CD4-positive, CD25-positive, alpha-beta regulatory T cell (primary cell): Measurements from ENCODE around the gene CORO1A. TPM values are rescaled to one million over a fixed set of nuclear protein-coding genes. Genes with fewer than 3 reads are reported as not detected.
"Not testable (repeated sequence)": the region's sequence is repeated elsewhere in the genome, so short reads cannot be mapped to it uniquely, and the experiment has no call there.

Experiments used
- ATAC-seq, 2 donors: fragments of 150-1000 bp; cut with Tn5 transposase; one replicate each; pipeline ENCODE4 v1.10.0; 2021; ENCODE audit warnings: low read depth in 2 of 2, moderate number of reproducible peaks in 2 of 2, moderate library complexity in 1 of 2
- DNase-seq, 3 donors: peaks; one replicate each; pipeline versions ENCODE4 v3.0.0 to v3.0.0-alpha.2; 2012 to 2022; ENCODE audit warnings: mixed read lengths in 1 of 3
- H3K27ac ChIP-seq: one replicate; pipeline ENCODE4 v1.7.0; 2013; ENCODE audit warnings: mild to moderate bottlenecking, low read length; ENCODE audit not compliant: insufficient read depth, poor library complexity, severe bottlenecking
- H3K27me3 ChIP-seq: one replicate; pipeline ENCODE4 v1.7.0; 2013; ENCODE audit warnings: low read length; ENCODE audit not compliant: control insufficient read depth, insufficient read depth
- H3K36me3 ChIP-seq: one replicate; pipeline ENCODE4 v1.7.0; 2013; ENCODE audit warnings: mild to moderate bottlenecking, low read length, moderate library complexity; ENCODE audit not compliant: control insufficient read depth, insufficient read depth
- H3K4me1 ChIP-seq: 2 replicates; pipeline ENCODE4 v1.7.0; 2013; ENCODE audit warnings: mild to moderate bottlenecking, low read length; ENCODE audit not compliant: insufficient read depth, control insufficient read depth, poor library complexity, severe bottlenecking
- H3K4me3 ChIP-seq: one replicate; pipeline ENCODE4 v1.7.0; 2013; ENCODE audit warnings: low read depth, mild to moderate bottlenecking, low read length, moderate library complexity
- H3K9me3 ChIP-seq, 2 experiments: 1 replicate in 1 of 2; 2 replicates in 1 of 2; pipeline ENCODE4 v1.7.0; 2013; ENCODE audit warnings: low read length in 2 of 2, mild to moderate bottlenecking in 1 of 2, moderate library complexity in 1 of 2; ENCODE audit not compliant: control insufficient read depth in 2 of 2
- H3K27ac Mint-ChIP-seq, 3 donors: one replicate each; pipeline ENCODE4 v1.8.0; 2020 to 2022; ENCODE audit warnings: mild to moderate bottlenecking in 3 of 3, mixed read lengths in 3 of 3, moderate library complexity in 2 of 3
- H3K27me3 Mint-ChIP-seq: one replicate; pipeline ENCODE4 v1.8.0; 2022; ENCODE audit warnings: mild to moderate bottlenecking, mixed read lengths
- H3K36me3 Mint-ChIP-seq: one replicate; pipeline ENCODE4 v1.8.0; 2020; ENCODE audit warnings: mixed read lengths
- H3K4me1 Mint-ChIP-seq, 4 donors: one replicate each; pipeline ENCODE4 v1.8.0; 2020 to 2022; ENCODE audit warnings: mixed read lengths in 4 of 4, mild to moderate bottlenecking in 1 of 4
- H3K4me3 Mint-ChIP-seq, 4 donors: one replicate each; pipeline ENCODE4 v1.8.0; 2020 to 2022; ENCODE audit warnings: mild to moderate bottlenecking in 4 of 4, mixed read lengths in 4 of 4, moderate library complexity in 3 of 4
- H3K9me3 Mint-ChIP-seq, 7 donors: one replicate each; pipeline ENCODE4 v1.8.0; 2020 to 2022; ENCODE audit warnings: mixed read lengths in 7 of 7, mild to moderate bottlenecking in 3 of 7, moderate library complexity in 2 of 7
- polyA plus RNA-seq, 4 donors: library from polyadenylated mRNA; unstranded; fragments of 300-500 nt; fragmentation: Illumina TruSeq; gene quantifications; one replicate each; pipeline ENCODE4 v1.2.3, GENCODE V29; 2021
- total RNA-seq: library from RNA; stranded (reverse); gene quantifications from one replicate; pipeline ENCODE4 v1.2.3, GENCODE V29; 2022

The CORO1A gene
- total and polyA plus RNA-seq, 5 donors from 2014 or later, result 850 to 1,770 (median 1,409) TPM

GRCh38 chr16:30173054-30173453 is 10.3 kb upstream of the CORO1A start:
- no peaks in the 10 kb centered on the region for H3K36me3 ChIP-seq
- no peak overlapping the region for H3K4me3 Mint-ChIP-seq
- H3K4me1 Mint-ChIP-seq, result peaks cover 0 to 2% (median 0%) of the 10 kb centered on the region in 4 donors
- no peak overlapping the region for H3K4me3 ChIP-seq
- H3K9me3 Mint-ChIP-seq, result no peaks in the 10 kb centered on the region
- no peaks in the 10 kb centered on the region for H3K4me1 ChIP-seq
- no peaks in the 10 kb centered on the region for H3K27me3 Mint-ChIP-seq
- DNase-seq, result no peak
- H3K27ac ChIP-seq, result no peak overlapping the region
- ATAC-seq, result no peak
- H3K27ac Mint-ChIP-seq, result no peak overlapping the region
- H3K9me3 ChIP-seq, result no peaks in the 10 kb centered on the region
- H3K36me3 Mint-ChIP-seq, result no peaks in the 10 kb centered on the region
- no peaks in the 10 kb centered on the region for H3K27me3 ChIP-seq

- not testable (repeated sequence) for H3K27ac Mint-ChIP-seq, H3K4me3 ChIP-seq, H3K27me3 Mint-ChIP-seq, H3K9me3 ChIP-seq, H3K27me3 ChIP-seq, H3K9me3 Mint-ChIP-seq, H3K36me3 ChIP-seq, H3K4me3 Mint-ChIP-seq, H3K27ac ChIP-seq, H3K4me1 ChIP-seq, ATAC-seq, DNase-seq, H3K36me3 Mint-ChIP-seq
- peaks cover 0 to 10% (median 4%) of the 10 kb centered on the region in 4 donors for H3K4me1 Mint-ChIP-seq
Measured at GRCh38 chr16:30176876-30177275, 6.5 kb upstream of the CORO1A start.

GRCh38 chr16:30179195-30179594 is 4.2 kb upstream of the CORO1A start:
- Histone ChIP-seq H3K27me3 (no peaks in the 10 kb centered on the region), H3K4me3 (no peak overlapping the region), H3K4me1 (peaks cover 11% of the 10 kb centered on the region), H3K9me3 (no peaks in the 10 kb centered on the region), H3K27ac (no peak overlapping the region), H3K36me3 (no peaks in the 10 kb centered on the region)
- Mint-ChIP-seq H3K36me3 (peaks cover 4% of the 10 kb centered on the region), H3K27ac (no peak overlapping the region), H3K27me3 (peaks cover 5% of the 10 kb centered on the region), H3K4me3 (no peak overlapping the region), H3K9me3 (no peaks in the 10 kb centered on the region), H3K4me1 (peaks cover 3 to 17% (median 10%) of the 10 kb centered on the region in 4 donors)
- DNase-seq (no peak), ATAC-seq (no peak)

GRCh38 chr16:30179931-30180330 is 3.5 kb upstream of the CORO1A start:
- H3K9me3 Mint-ChIP-seq, result no peaks in the 10 kb centered on the region
- DNase-seq (no peak), ATAC-seq (no peak)
- no peak overlapping the region for H3K4me3 Mint-ChIP-seq
- Histone ChIP-seq H3K36me3 (no peaks in the 10 kb centered on the region), H3K9me3 (no peaks in the 10 kb centered on the region), H3K4me1 (peaks cover 16% of the 10 kb centered on the region), H3K27ac (no peak overlapping the region), H3K27me3 (no peaks in the 10 kb centered on the region), H3K4me3 (no peak overlapping the region)
- H3K27ac Mint-ChIP-seq, result peak overlapping the region in 1 of 3 donors; percentile 29
- peaks cover 7% of the 10 kb centered on the region for H3K27me3 Mint-ChIP-seq
- H3K4me1 Mint-ChIP-seq, result peaks cover 3 to 17% (median 10%) of the 10 kb centered on the region in 4 donors
- peaks cover 9% of the 10 kb centered on the region for H3K36me3 Mint-ChIP-seq

GRCh38 chr16:30180741-30181140 is 2.7 kb upstream of the CORO1A start:
- Histone ChIP-seq H3K27me3 (no peaks in the 10 kb centered on the region), H3K9me3 (no peaks in the 10 kb centered on the region), H3K27ac (no peak overlapping the region), H3K4me3 (no peak overlapping the region), H3K36me3 (peaks cover 6% of the 10 kb centered on the region), H3K4me1 (peaks cover 24% of the 10 kb centered on the region)
- Mint-ChIP-seq H3K4me1 (peaks cover 3 to 17% (median 10%) of the 10 kb centered on the region in 4 donors), H3K4me3 (peak overlapping the region in 3 of 4 donors; percentile 23 to 78 (median 28)), H3K9me3 (no peaks in the 10 kb centered on the region), H3K36me3 (peaks cover 11% of the 10 kb centered on the region), H3K27ac (peak overlapping the region; percentile 48 to 86 (median 79)), H3K27me3 (peaks cover 7% of the 10 kb centered on the region)
- ATAC-seq, result no peak
- DNase-seq, result no peak

- H3K4me3 Mint-ChIP-seq, result peak overlapping the region; percentile 99 to 100 (median 99)
- Histone ChIP-seq H3K27me3 (no peaks in the 10 kb centered on the region), H3K9me3 (no peaks in the 10 kb centered on the region), H3K36me3 (peaks cover 22% of the 10 kb centered on the region), H3K27ac (peak overlapping the region; percentile 90), H3K4me3 (peak overlapping the region; percentile 83), H3K4me1 (peaks cover 51% of the 10 kb centered on the region)
- peaks cover 24% of the 10 kb centered on the region for H3K36me3 Mint-ChIP-seq
- H3K27me3 Mint-ChIP-seq, result peaks cover 7% of the 10 kb centered on the region
- peak overlapping the region; percentile 97 to 99 (median 98) for H3K27ac Mint-ChIP-seq
- peak; percentile 55 to 61 for ATAC-seq
- DNase-seq, result peak; percentile 71 to 97 (median 92)
- peaks cover 4 to 40% (median 21%) of the 10 kb centered on the region in 4 donors for H3K4me1 Mint-ChIP-seq
- no peaks in the 10 kb centered on the region for H3K9me3 Mint-ChIP-seq
Measured at GRCh38 chr16:30184096-30184890, 891 bp downstream of the CORO1A start.

- peaks cover 4 to 40% (median 21%) of the 10 kb centered on the region in 4 donors for H3K4me1 Mint-ChIP-seq
- no peaks in the 10 kb centered on the region for H3K27me3 ChIP-seq
- H3K9me3 ChIP-seq, result no peaks in the 10 kb centered on the region
- H3K4me3 Mint-ChIP-seq, result peak overlapping the region; percentile 99 to 100 (median 99)
- DNase-seq, result peak in 1 of 3 donors; percentile 13
- peaks cover 51% of the 10 kb centered on the region for H3K4me1 ChIP-seq
- H3K9me3 Mint-ChIP-seq, result no peaks in the 10 kb centered on the region
- peaks cover 7% of the 10 kb centered on the region for H3K27me3 Mint-ChIP-seq
- H3K36me3 Mint-ChIP-seq, result peaks cover 24% of the 10 kb centered on the region
- H3K36me3 ChIP-seq, result peaks cover 22% of the 10 kb centered on the region
- H3K4me3 ChIP-seq, result peak overlapping the region; percentile 83
- peak overlapping the region; percentile 97 to 99 (median 98) for H3K27ac Mint-ChIP-seq
- H3K27ac ChIP-seq, result peak overlapping the region; percentile 90
- ATAC-seq, result no peak
Measured at GRCh38 chr16:30184891-30185682, 1.7 kb downstream of the CORO1A start.
